ENCODE data around the gene SUCLA2. TPM values are rescaled to one million over a fixed set of nuclear protein-coding genes. Genes with fewer than 3 reads are reported as not detected.
A peak's percentile ranks its signal among the peaks of the same experiment; 100 is the strongest.
"Not testable (repeated sequence)": the region's sequence is repeated elsewhere in the genome, so short reads cannot be mapped to it uniquely, and the experiment has no call there.

SUCLA2 gene
- total RNA-seq, 2 experiments from 2014 or later, result 44.0 to 44.4 TPM

GRCh38 chr13:48018637-48019036 lies 17.6 kb upstream of the SUCLA2 start:
- no peak for DNase-seq
- CTCF ChIA-PET, result no interaction called here
- intact Hi-C loops (cut with micrococcal nuclease), result no loop called here
- no peaks in the 10 kb centered on the region for H3K4me1 Mint-ChIP-seq (ENCODE audit: low read depth)
- H3K27ac Mint-ChIP-seq, result no peak overlapping the region
- no peaks in the 10 kb centered on the region for H3K27me3 Mint-ChIP-seq (ENCODE audit: low read depth)
- H3K9me3 Mint-ChIP-seq, result no peaks in the 10 kb centered on the region
- H3K4me3 Mint-ChIP-seq, result no peak overlapping the region
- no peaks in the 10 kb centered on the region for H3K36me3 Mint-ChIP-seq (ENCODE audit: low read depth)

- no peaks in the 10 kb centered on the region for H3K4me1 Mint-ChIP-seq (ENCODE audit: low read depth)
- DNase-seq, result no peak
- intact Hi-C loops (cut with micrococcal nuclease), result no loop called here
- CTCF ChIA-PET, result interaction anchor here (0.7 to 1.2 kb wide), 3 partner anchors 15 to 24 kb away, joined by 3 to 5 read pairs (median 4); partner anchors contain the start of gene NUDT15
- H3K27ac Mint-ChIP-seq, result no peak overlapping the region
- no peak overlapping the region for H3K4me3 Mint-ChIP-seq
- no peaks in the 10 kb centered on the region for H3K9me3 Mint-ChIP-seq
- no peaks in the 10 kb centered on the region for H3K27me3 Mint-ChIP-seq (ENCODE audit: low read depth)
- H3K36me3 Mint-ChIP-seq (ENCODE audit: low read depth), result no peaks in the 10 kb centered on the region
Observed at GRCh38 chr13:48014359-48014758, 13.3 kb upstream of the SUCLA2 start.

DNA sequence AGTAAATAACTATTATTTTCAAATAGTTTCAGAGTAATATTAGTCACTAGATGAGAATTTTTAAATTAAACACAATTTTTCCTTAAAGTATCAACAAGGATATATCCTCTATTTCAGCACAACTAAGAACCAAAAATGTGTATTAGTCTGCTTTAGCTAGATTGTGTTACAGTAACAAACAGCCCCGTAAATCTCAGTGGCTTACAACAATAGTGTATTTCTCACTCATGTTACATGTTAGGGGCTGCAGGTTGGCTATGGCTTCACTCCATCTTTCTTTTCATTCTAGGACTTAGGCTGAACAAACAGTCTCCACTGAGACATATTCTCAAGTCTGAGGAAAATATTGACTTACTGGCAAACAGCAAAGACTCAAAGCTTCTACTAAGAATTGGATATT lies 11.6 kb upstream of the SUCLA2 start:
- Mint-ChIP-seq H3K4me3 (no peak overlapping the region), H3K27ac (no peak overlapping the region), H3K9me3 (no peaks in the 10 kb centered on the region), H3K4me1 (ENCODE audit: low read depth) (no peaks in the 10 kb centered on the region), H3K36me3 (ENCODE audit: low read depth) (no peaks in the 10 kb centered on the region), H3K27me3 (ENCODE audit: low read depth) (no peaks in the 10 kb centered on the region)
- DNase-seq, result no peak
- CTCF ChIA-PET, result interaction anchor here (0.8 to 1.4 kb wide), 2 partner anchors 8 to 25 kb away, joined by 3 to 4 read pairs; partner anchors contain the start of gene NUDT15
- intact Hi-C loops (cut with micrococcal nuclease), result no loop called here

GRCh38 chr13:48010698-48011097 lies 9.6 kb upstream of the SUCLA2 start:
- Mint-ChIP-seq H3K4me1 (ENCODE audit: low read depth) (no peaks in the 10 kb centered on the region), H3K36me3 (ENCODE audit: low read depth) (no peaks in the 10 kb centered on the region), H3K27ac (no peak overlapping the region), H3K4me3 (no peak overlapping the region), H3K27me3 (ENCODE audit: low read depth) (no peaks in the 10 kb centered on the region), H3K9me3 (no peaks in the 10 kb centered on the region)
- intact Hi-C loops (cut with micrococcal nuclease), result no loop called here
- CTCF ChIA-PET, result no interaction called here
- no peak for DNase-seq

- Mint-ChIP-seq H3K4me1 (ENCODE audit: low read depth) (no peaks in the 10 kb centered on the region), H3K36me3 (ENCODE audit: low read depth) (no peaks in the 10 kb centered on the region), H3K4me3 (no peak overlapping the region), H3K27me3 (ENCODE audit: low read depth) (no peaks in the 10 kb centered on the region), H3K9me3 (no peaks in the 10 kb centered on the region), H3K27ac (no peak overlapping the region)
- DNase-seq, result no peak
- intact Hi-C loops (cut with micrococcal nuclease), result no loop called here
- CTCF ChIA-PET, result no interaction called here
Observed at GRCh38 chr13:48009284-48009683, 8.2 kb upstream of the SUCLA2 start.

- no peak for DNase-seq
- intact Hi-C loops (cut with micrococcal nuclease), result no loop called here
- no peaks in the 10 kb centered on the region for H3K27me3 Mint-ChIP-seq (ENCODE audit: low read depth)
- no peaks in the 10 kb centered on the region for H3K36me3 Mint-ChIP-seq (ENCODE audit: low read depth)
- peaks cover 5% of the 10 kb centered on the region for H3K4me1 Mint-ChIP-seq (ENCODE audit: low read depth)
- no peak overlapping the region for H3K4me3 Mint-ChIP-seq
- H3K9me3 Mint-ChIP-seq, result no peaks in the 10 kb centered on the region
- no peak overlapping the region for H3K27ac Mint-ChIP-seq
- CTCF ChIA-PET, result interaction anchor here (0.6 kb wide), 2 partner anchors 29 to 577 kb away, joined by 3 read pairs; no protein-coding TSS in a partner anchor
Observed at GRCh38 chr13:48006396-48006795, 5.3 kb upstream of the SUCLA2 start.

DNA sequence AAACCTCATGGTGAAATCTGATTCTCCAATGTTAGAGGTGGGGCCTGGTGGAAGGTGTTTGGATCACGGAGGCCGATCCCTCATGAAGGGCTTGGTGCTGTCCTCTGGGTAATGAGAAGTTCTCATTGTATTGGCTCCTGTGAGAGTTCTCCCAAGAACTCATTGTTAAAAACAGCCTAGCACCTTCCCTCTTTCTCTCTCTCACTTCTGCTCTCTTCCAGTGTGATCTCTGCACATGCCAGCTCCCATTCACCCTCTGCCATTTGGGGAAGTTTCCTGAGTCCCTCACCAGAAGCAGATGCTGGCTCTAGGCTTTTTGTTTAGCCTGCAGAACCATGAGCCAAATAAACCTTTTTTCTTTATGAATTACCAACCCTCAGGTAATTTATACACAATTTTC lies 3.1 kb upstream of the SUCLA2 start:
- CTCF ChIA-PET, result no interaction called here
- no peaks in the 10 kb centered on the region for H3K9me3 Mint-ChIP-seq
- H3K36me3 Mint-ChIP-seq (ENCODE audit: low read depth), result no peaks in the 10 kb centered on the region
- intact Hi-C loops (cut with micrococcal nuclease), result no loop called here
- DNase-seq, result no peak
- H3K27me3 Mint-ChIP-seq (ENCODE audit: low read depth), result no peaks in the 10 kb centered on the region
- H3K4me3 Mint-ChIP-seq, result no peak overlapping the region
- peaks cover 16% of the 10 kb centered on the region for H3K4me1 Mint-ChIP-seq (ENCODE audit: low read depth)
- no peak overlapping the region for H3K27ac Mint-ChIP-seq

DNA sequence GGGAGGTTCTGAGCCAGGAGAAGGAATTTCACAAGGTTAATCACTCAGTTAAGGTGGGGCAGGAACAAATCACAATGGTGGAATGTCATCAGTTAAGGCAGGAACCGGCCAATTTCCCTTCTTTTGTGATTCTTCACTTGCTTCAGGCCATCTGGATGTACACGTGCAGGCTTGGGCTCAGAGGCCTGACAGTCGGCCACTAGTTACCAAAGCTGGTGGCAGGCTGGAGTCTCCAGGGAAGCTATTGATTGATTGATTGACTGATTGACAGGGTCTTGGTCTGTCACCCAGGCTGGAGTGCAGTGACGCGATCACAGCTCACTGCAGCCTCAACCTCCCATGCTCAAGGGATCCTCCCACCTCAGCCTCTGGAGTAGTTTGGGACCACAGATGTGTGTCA lies 926 bp upstream of the SUCLA2 start:
- H3K9me3 Mint-ChIP-seq; H3K36me3 Mint-ChIP-seq (ENCODE audit: low read depth); CTCF ChIA-PET; H3K27me3 Mint-ChIP-seq (ENCODE audit: low read depth): not testable (repeated sequence)
- peak overlapping the region; percentile 94 for H3K4me3 Mint-ChIP-seq
- peak; percentile 11 for DNase-seq
- H3K27ac Mint-ChIP-seq, result peak overlapping the region; percentile 14
- intact Hi-C loops (cut with micrococcal nuclease), result loop anchor here (1.0 kb wide), 5 partner anchors 35 to 530 kb away; partner anchors contain the start of genes MED4, NUDT15 and RB1
- H3K4me1 Mint-ChIP-seq (ENCODE audit: low read depth), result peaks cover 29% of the 10 kb centered on the region

GRCh38 chr13:48000559-48001113 lies 437 bp downstream of the SUCLA2 start:
- Mint-ChIP-seq H3K27ac (peak overlapping the region; percentile 81), H3K9me3 (no peaks in the 10 kb centered on the region)
- DNase-seq, result peak; percentile 19

DNA sequence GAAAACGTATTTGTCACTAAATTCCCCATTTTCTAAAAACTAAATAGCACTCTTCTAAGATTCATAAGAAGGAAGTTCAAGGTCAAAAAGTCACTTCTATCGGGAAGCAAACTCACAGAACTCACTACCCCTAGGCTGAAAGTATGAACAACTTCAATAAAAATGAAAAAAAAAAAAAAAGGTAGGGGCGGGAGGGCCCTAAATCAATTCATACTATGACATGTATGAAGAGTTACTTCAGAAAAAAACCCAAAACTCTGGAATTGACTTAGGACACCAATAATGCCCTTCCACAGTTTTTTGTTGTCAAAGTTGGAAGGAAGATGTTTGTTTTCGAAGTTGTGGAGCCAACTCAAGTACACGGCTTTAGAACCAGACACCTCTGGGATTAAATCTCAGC lies 1.1 kb downstream of the SUCLA2 start:
- peaks cover 31% of the 10 kb centered on the region for H3K4me1 Mint-ChIP-seq (ENCODE audit: low read depth)
- intact Hi-C loops (cut with micrococcal nuclease), result no loop called here
- DNase-seq, result no peak
- H3K4me3 Mint-ChIP-seq, result peak overlapping the region; percentile 94
- H3K27me3 Mint-ChIP-seq (ENCODE audit: low read depth), result no peaks in the 10 kb centered on the region
- H3K27ac Mint-ChIP-seq, result no peak overlapping the region
- CTCF ChIA-PET, result interaction anchor here (0.7 to 1.5 kb wide), 2 partner anchors 32 to 38 kb away, joined by 3 to 4 read pairs; partner anchors contain the start of gene NUDT15
- no peaks in the 10 kb centered on the region for H3K9me3 Mint-ChIP-seq
- H3K36me3 Mint-ChIP-seq (ENCODE audit: low read depth), result peaks cover 8% of the 10 kb centered on the region

More at GRCh38 chr13:48000559-48001113, 437 bp downstream of the SUCLA2 start:
- Mint-ChIP-seq H3K36me3 (ENCODE audit: low read depth) (peaks cover 8% of the 10 kb centered on the region), H3K4me3 (peak overlapping the region; percentile 94), H3K4me1 (ENCODE audit: low read depth) (peaks cover 31% of the 10 kb centered on the region), H3K27me3 (ENCODE audit: low read depth) (no peaks in the 10 kb centered on the region)
- CTCF ChIA-PET, result interaction anchor here (0.8 to 1.5 kb wide), 2 partner anchors 38 to 581 kb away, joined by 3 to 4 read pairs; partner anchors contain the start of gene NUDT15
- intact Hi-C loops (cut with micrococcal nuclease), result loop anchor here (1.0 kb wide), 5 partner anchors 37 to 532 kb away; partner anchors contain the start of genes MED4, NUDT15 and RB1

- intact Hi-C loops (cut with micrococcal nuclease), result no loop called here
- DNase-seq, result no peak
- Mint-ChIP-seq H3K27ac (no peak overlapping the region), H3K9me3 (no peaks in the 10 kb centered on the region), H3K4me1 (ENCODE audit: low read depth) (peaks cover 33% of the 10 kb centered on the region), H3K4me3 (no peak overlapping the region), H3K27me3 (ENCODE audit: low read depth) (no peaks in the 10 kb centered on the region), H3K36me3 (ENCODE audit: low read depth) (peaks cover 17% of the 10 kb centered on the region)
- CTCF ChIA-PET, result interaction anchor here (0.6 to 1.5 kb wide), 2 partner anchors 41 to 172 kb away, joined by 3 to 4 read pairs; partner anchors contain the start of gene NUDT15
Observed at GRCh38 chr13:47997384-47997783, 3.7 kb downstream of the SUCLA2 start.

DNA sequence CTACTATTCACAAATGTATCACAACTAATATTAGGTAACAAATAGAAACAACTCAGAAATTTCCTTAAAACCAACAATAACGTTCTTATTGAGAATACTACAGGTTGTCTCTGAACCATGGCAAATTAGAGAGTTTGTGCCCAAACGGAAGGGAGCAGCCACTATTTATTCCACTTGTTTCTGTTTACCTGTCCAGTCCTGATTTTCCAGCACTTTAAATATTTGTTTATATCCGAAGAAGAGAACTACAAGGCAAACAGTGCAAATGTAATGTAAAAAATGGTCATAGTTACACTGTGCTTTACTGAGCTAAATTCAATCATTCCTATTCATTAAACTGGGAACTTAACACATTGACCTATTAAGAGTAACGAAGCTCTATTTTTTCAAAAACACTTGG lies 9.2 kb downstream of the SUCLA2 start:
- H3K9me3 Mint-ChIP-seq, result no peaks in the 10 kb centered on the region
- intact Hi-C loops (cut with micrococcal nuclease), result no loop called here
- H3K36me3 Mint-ChIP-seq (ENCODE audit: low read depth), result peaks cover 30% of the 10 kb centered on the region
- H3K4me1 Mint-ChIP-seq (ENCODE audit: low read depth), result peaks cover 3% of the 10 kb centered on the region
- no peak for DNase-seq
- H3K27ac Mint-ChIP-seq, result no peak overlapping the region
- CTCF ChIA-PET, result no interaction called here
- no peaks in the 10 kb centered on the region for H3K27me3 Mint-ChIP-seq (ENCODE audit: low read depth)
- no peak overlapping the region for H3K4me3 Mint-ChIP-seq

GRCh38 chr13:47990920-47991466 lies 10.1 kb downstream of the SUCLA2 start:
- peaks cover 37% of the 10 kb centered on the region for H3K36me3 Mint-ChIP-seq (ENCODE audit: low read depth)
- CTCF ChIA-PET, result no interaction called here
- peaks cover 2% of the 10 kb centered on the region for H3K4me1 Mint-ChIP-seq (ENCODE audit: low read depth)
- no peak overlapping the region for H3K4me3 Mint-ChIP-seq
- no peaks in the 10 kb centered on the region for H3K9me3 Mint-ChIP-seq
- H3K27me3 Mint-ChIP-seq (ENCODE audit: low read depth), result no peaks in the 10 kb centered on the region
- H3K27ac Mint-ChIP-seq, result no peak overlapping the region
- intact Hi-C loops (cut with micrococcal nuclease), result no loop called here
- no peak for DNase-seq

Measured in activated naive CD4-positive, alpha-beta T cell treated with anti-CD3 and anti-CD28 coated beads for 36 hours (primary cell).